HPDE6-E6E7 (cell line): Measurements from ENCODE around the gene POLR3A.
A peak's percentile ranks its signal among the peaks of the same experiment; 100 is the strongest.

Experiments
- DNase-seq: peaks from one replicate; pipeline ENCODE4 v3.0.0; 2011; ENCODE audit warnings: missing footprints; ENCODE audit errors: extremely low spot score

The POLR3A gene

GRCh38 chr10:77978360-77978759, 51.0 kb downstream of the POLR3A start:
- DNase-seq, result no peak

- DNase-seq, result no peak
Measured at GRCh38 chr10:77977934-77978333, 51.4 kb downstream of the POLR3A start.

- no peak for DNase-seq
Measured at GRCh38 chr10:77977016-77977415, 52.3 kb downstream of the POLR3A start.

- no peak for DNase-seq
Measured at GRCh38 chr10:77975086-77975666, 54.1 kb downstream of the POLR3A start.

GRCh38 chr10:77974396-77975074, 54.8 kb downstream of the POLR3A start:
- DNase-seq, result peak; percentile 16

GRCh38 chr10:77973276-77973675, 56.0 kb downstream of the POLR3A start:
- no peak for DNase-seq

- no peak for DNase-seq
Measured at GRCh38 chr10:77972148-77972547, 57.2 kb downstream of the POLR3A start.

GRCh38 chr10:77971804-77972144, 57.5 kb downstream of the POLR3A start:
- no peak for DNase-seq

GRCh38 chr10:77970869-77971803, 58.2 kb downstream of the POLR3A start:
- DNase-seq, result no peak

- DNase-seq, result no peak
Measured at GRCh38 chr10:77969114-77969513, 60.2 kb downstream of the POLR3A start.

GRCh38 chr10:77967611-77968022, 61.7 kb downstream of the POLR3A start:
- no peak for DNase-seq

- DNase-seq, result no peak
Measured at GRCh38 chr10:77965294-77965693, 64.0 kb downstream of the POLR3A start.

- no peak for DNase-seq
Measured at GRCh38 chr10:77964811-77965210, 64.5 kb downstream of the POLR3A start.

GRCh38 chr10:77963901-77964300, 65.4 kb downstream of the POLR3A start:
- no peak for DNase-seq

GRCh38 chr10:77962350-77963146, 66.8 kb downstream of the POLR3A start:
- no peak for DNase-seq

GRCh38 chr10:77961668-77962067, 67.6 kb downstream of the POLR3A start:
- DNase-seq, result no peak

- no peak for DNase-seq
Measured at GRCh38 chr10:77960829-77961329, 68.4 kb downstream of the POLR3A start.

- DNase-seq, result no peak
Measured at GRCh38 chr10:77959887-77960455, 69.3 kb downstream of the POLR3A start.

GRCh38 chr10:77959384-77959783, 69.9 kb downstream of the POLR3A start:
- DNase-seq, result no peak

- DNase-seq, result no peak
Measured at GRCh38 chr10:77955136-77955535, 74.2 kb downstream of the POLR3A start.

GRCh38 chr10:77949167-77949566, 80.1 kb downstream of the POLR3A start:
- peak; percentile 95 for DNase-seq
